Osteoblast (primary cell): ENCODE results near the gene TNFSF11. TPM values are rescaled to one million over a fixed set of nuclear protein-coding genes. Genes with fewer than 3 reads are reported as not detected.

ENCODE experiments used
- DNase-seq: peaks from one replicate; pipeline ENCODE4 v3.0.0; 2011; ENCODE audit warnings: low spot score, mixed read lengths; ENCODE audit not compliant: insufficient read length; ENCODE audit errors: missing footprints
- H2AFZ ChIP-seq: 2 replicates; pipeline ENCODE4 v1.6.0; 2011; ENCODE audit warnings: mild to moderate bottlenecking, low read length
- H3K27ac ChIP-seq: 2 replicates; pipeline ENCODE4 v1.5.1; 2011; ENCODE audit warnings: mild to moderate bottlenecking, low read depth, low read length, moderate library complexity
- H3K27me3 ChIP-seq: 2 replicates; pipeline ENCODE4 v1.6.0; 2012; ENCODE audit warnings: mild to moderate bottlenecking, control low read depth, inconsistent platforms, low read length, moderate library complexity; ENCODE audit not compliant: insufficient read depth
- H3K36me3 ChIP-seq: 2 replicates; pipeline ENCODE4 v1.5.1; 2011; ENCODE audit warnings: mild to moderate bottlenecking, low read length, control low read depth, moderate library complexity; ENCODE audit not compliant: insufficient read depth
- H3K4me1 ChIP-seq: 2 replicates; pipeline ENCODE4 v1.5.1; 2011; ENCODE audit warnings: mild to moderate bottlenecking, low read length, control low read depth, moderate library complexity; ENCODE audit not compliant: insufficient read depth
- H3K4me2 ChIP-seq: 2 replicates; pipeline ENCODE4 v1.6.0; 2011; ENCODE audit warnings: mild to moderate bottlenecking, low read length; ENCODE audit not compliant: insufficient read depth
- H3K4me3 ChIP-seq: fragments of 200-600 bp; sonication (generic); 3 replicates; pipeline ENCODE4 v1.5.1; 2012; ENCODE audit warnings: mild to moderate bottlenecking, low read length, inconsistent platforms; ENCODE audit not compliant: insufficient read depth
- H3K79me2 ChIP-seq: 2 replicates; pipeline ENCODE4 v1.6.0; 2012; ENCODE audit warnings: mild to moderate bottlenecking, low read length, control low read depth, inconsistent platforms; ENCODE audit not compliant: insufficient read depth
- H3K9me3 ChIP-seq: 2 replicates; pipeline ENCODE4 v1.5.1; 2011; ENCODE audit warnings: low read depth, low read length, control low read depth
- H4K20me1 ChIP-seq: 2 replicates; pipeline ENCODE4 v1.6.0; 2012; ENCODE audit warnings: mild to moderate bottlenecking, low read length, control low read depth; ENCODE audit not compliant: insufficient read depth
- total RNA-seq: library from RNA; depleted of rRNA; stranded (reverse); fragments of >200 nt; gene quantifications from 2 replicates; pipeline ENCODE4 v1.2.3, GENCODE V29; 2012
- TF ChIP-seq, protein P1 (sequence below): IDR thresholded peaks from 2 replicates; pipeline ENCODE4 v1.5.1; 2011; ENCODE audit warnings: mild to moderate bottlenecking, low read depth, low read length, moderate library complexity; ENCODE audit errors: extremely low read depth

The TNFSF11 gene
- total RNA-seq, 1 donor: 0.72 TPM

DNA sequence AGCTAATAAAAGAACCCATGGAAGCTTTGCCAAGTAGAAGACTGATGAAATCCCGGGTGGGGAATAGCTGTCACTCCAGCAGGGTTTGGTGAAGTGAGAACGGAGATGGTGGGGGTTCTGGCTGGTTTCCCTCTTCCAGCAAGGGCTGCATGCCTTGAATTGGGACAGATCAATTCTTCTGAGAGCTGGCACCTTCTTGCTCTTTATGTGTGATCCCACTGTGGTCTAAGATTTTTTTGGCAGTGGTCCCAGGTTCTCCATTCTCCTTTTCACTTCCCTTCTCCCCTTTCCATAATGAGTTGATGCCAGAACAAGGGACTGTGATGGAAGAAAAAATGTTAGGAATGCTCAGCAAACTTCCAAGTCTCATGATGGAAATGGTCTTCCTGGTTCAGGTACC is 50.0 kb downstream of the TNFSF11 start:
- H4K20me1 ChIP-seq: no peaks in the 10 kb centered on the region
- no peaks in the 10 kb centered on the region for H3K79me2 ChIP-seq
- H3K4me2 ChIP-seq: no peak overlapping the region
- H2AFZ ChIP-seq: no peak overlapping the region
- TF ChIP-seq, protein P1, sequence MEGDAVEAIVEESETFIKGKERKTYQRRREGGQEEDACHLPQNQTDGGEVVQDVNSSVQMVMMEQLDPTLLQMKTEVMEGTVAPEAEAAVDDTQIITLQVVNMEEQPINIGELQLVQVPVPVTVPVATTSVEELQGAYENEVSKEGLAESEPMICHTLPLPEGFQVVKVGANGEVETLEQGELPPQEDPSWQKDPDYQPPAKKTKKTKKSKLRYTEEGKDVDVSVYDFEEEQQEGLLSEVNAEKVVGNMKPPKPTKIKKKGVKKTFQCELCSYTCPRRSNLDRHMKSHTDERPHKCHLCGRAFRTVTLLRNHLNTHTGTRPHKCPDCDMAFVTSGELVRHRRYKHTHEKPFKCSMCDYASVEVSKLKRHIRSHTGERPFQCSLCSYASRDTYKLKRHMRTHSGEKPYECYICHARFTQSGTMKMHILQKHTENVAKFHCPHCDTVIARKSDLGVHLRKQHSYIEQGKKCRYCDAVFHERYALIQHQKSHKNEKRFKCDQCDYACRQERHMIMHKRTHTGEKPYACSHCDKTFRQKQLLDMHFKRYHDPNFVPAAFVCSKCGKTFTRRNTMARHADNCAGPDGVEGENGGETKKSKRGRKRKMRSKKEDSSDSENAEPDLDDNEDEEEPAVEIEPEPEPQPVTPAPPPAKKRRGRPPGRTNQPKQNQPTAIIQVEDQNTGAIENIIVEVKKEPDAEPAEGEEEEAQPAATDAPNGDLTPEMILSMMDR: no peak
- peaks cover 4% of the 10 kb centered on the region for H3K27me3 ChIP-seq
- no peak for DNase-seq
- H3K9me3 ChIP-seq: no peaks in the 10 kb centered on the region
- H3K4me3 ChIP-seq: no peak overlapping the region
- H3K27ac ChIP-seq: no peak overlapping the region
- no peaks in the 10 kb centered on the region for H3K4me1 ChIP-seq
- no peaks in the 10 kb centered on the region for H3K36me3 ChIP-seq

DNA sequence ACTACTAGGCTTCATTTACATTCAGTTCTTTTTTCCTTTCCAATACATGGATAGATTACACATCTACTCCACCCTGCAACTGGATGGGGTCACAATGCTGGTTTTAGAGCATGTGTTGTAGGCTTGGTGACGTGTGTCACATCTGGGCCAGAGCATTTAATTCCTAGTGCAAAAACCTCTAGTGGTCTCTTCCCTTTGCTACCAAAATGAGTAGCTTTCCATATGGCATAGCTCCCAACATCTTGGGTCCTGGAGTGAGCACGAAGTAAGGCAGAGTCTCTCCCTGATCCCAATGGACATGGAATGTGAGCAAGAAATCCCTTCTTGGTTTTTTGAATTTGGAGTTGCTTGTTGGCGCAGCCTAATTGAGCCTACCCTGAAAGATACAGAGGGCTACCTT is 51.7 kb downstream of the TNFSF11 start:
- no peak overlapping the region for H2AFZ ChIP-seq
- no peak overlapping the region for H3K27ac ChIP-seq
- no peak overlapping the region for H3K4me2 ChIP-seq
- no peaks in the 10 kb centered on the region for H4K20me1 ChIP-seq
- no peaks in the 10 kb centered on the region for H3K79me2 ChIP-seq
- H3K4me1 ChIP-seq: no peaks in the 10 kb centered on the region
- DNase-seq: no peak
- H3K36me3 ChIP-seq: no peaks in the 10 kb centered on the region
- no peaks in the 10 kb centered on the region for H3K9me3 ChIP-seq
- no peak overlapping the region for H3K4me3 ChIP-seq
- TF ChIP-seq, protein P1: no peak
- H3K27me3 ChIP-seq: peaks cover 3% of the 10 kb centered on the region

DNA sequence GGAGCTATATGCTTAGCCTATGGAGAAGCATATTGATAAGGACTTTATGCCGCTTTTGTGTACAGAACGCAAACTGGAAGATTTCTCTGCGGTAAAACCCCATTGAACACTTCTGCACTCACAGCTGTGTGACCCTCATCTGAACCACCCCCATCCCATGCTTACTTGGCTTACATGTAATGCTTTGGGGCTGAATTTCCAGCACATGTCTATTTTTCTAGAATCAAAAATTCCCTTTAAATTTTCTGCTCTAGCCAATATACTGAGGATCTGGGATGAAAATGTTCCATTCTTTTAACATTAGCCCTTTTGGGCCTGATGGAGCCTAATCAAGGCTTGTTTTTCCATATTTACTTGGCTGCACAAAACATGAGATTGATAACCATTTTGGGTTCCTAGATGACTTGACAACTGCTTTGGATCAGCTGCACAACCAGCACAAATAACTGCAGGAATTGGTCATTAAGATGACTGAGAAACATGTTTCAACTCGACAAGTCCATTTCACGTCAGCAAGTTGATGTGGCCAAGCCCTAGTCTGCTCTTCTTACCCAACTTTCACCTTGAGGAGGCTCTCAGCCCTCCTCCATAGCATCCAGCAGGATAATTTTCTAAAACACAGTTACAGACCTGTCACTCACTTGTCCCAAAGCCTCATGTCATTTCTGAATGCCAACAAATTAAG is 52.4 kb downstream of the TNFSF11 start:
- TF ChIP-seq, protein P1: no peak
- DNase-seq: no peak
- Histone ChIP-seq H4K20me1 (no peaks in the 10 kb centered on the region), H3K79me2 (no peaks in the 10 kb centered on the region), H3K4me1 (no peaks in the 10 kb centered on the region), H2AFZ (no peak overlapping the region), H3K4me3 (no peak overlapping the region), H3K4me2 (no peak overlapping the region), H3K27me3 (peaks cover 3% of the 10 kb centered on the region), H3K27ac (no peak overlapping the region), H3K36me3 (no peaks in the 10 kb centered on the region), H3K9me3 (no peaks in the 10 kb centered on the region)

DNA sequence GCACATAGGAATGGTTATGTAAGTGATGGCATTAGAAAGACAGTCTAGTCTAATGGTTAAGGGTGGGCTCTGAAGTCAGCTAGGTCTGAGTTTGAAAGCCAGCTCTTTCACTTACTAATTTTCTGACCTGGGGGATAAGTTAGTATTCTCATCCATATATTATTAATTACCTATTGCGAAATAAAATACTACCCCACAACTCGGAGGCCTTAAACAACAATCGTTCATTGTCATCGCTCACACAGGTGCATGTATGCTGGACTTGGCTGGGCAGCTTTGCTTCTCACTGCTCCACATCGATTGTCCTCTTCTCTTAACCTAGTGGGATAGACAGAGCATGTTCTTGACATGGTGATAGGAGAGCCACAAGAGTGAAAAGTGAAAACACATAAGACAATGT is 54.7 kb downstream of the TNFSF11 start:
- H3K4me3 ChIP-seq: no peak overlapping the region
- no peak for DNase-seq
- H3K4me2 ChIP-seq: no peak overlapping the region
- no peak overlapping the region for H2AFZ ChIP-seq
- H3K4me1 ChIP-seq: no peaks in the 10 kb centered on the region
- no peaks in the 10 kb centered on the region for H3K9me3 ChIP-seq
- no peaks in the 10 kb centered on the region for H3K36me3 ChIP-seq
- H3K27ac ChIP-seq: no peak overlapping the region
- H4K20me1 ChIP-seq: no peaks in the 10 kb centered on the region
- no peaks in the 10 kb centered on the region for H3K79me2 ChIP-seq
- TF ChIP-seq, protein P1: no peak
- peaks cover 3% of the 10 kb centered on the region for H3K27me3 ChIP-seq
